Keratinocyte (primary cell): ENCODE measurements around the gene FGF21. TPM values are rescaled to one million over a fixed set of nuclear protein-coding genes. Genes with fewer than 3 reads are reported as not detected.

Experiments used
- DNase-seq: peaks from one replicate; pipeline ENCODE4 v3.0.0-alpha.2; 2011; ENCODE audit warnings: low read depth, missing footprints, low spot score
- FAIRE-seq: peaks from 2 replicates; lab custom pipeline; 2011; peaks lifted over from hg19 to GRCh38; lab: Jason Lieb, UNC
- H2AFZ ChIP-seq: 2 replicates; pipeline ENCODE4 v1.6.0; 2012; ENCODE audit warnings: low read length, control low read depth, inconsistent platforms; ENCODE audit not compliant: control insufficient read depth
- H3K27ac ChIP-seq: 2 replicates; pipeline ENCODE4 v1.5.1; 2011; ENCODE audit warnings: low read length; ENCODE audit not compliant: control insufficient read depth, insufficient read depth
- H3K27me3 ChIP-seq: 3 replicates; pipeline ENCODE4 v1.6.0; 2011; ENCODE audit warnings: low read length; ENCODE audit not compliant: control insufficient read depth, insufficient read depth; ENCODE audit errors: extremely low read depth
- H3K36me3 ChIP-seq, 2 experiments: 2 replicates in 1 of 2; 3 replicates in 1 of 2; pipeline ENCODE4 v1.5.1; 2011; ENCODE audit warnings: low read length in 2 of 2, mild to moderate bottlenecking in 1 of 2; ENCODE audit not compliant: control insufficient read depth in 2 of 2, insufficient read depth in 2 of 2; ENCODE audit errors: extremely low read depth in 1 of 2
- H3K4me1 ChIP-seq: 3 replicates; pipeline ENCODE4 v1.5.1; 2011; ENCODE audit warnings: low read length; ENCODE audit not compliant: control insufficient read depth, insufficient read depth; ENCODE audit errors: extremely low read depth
- H3K4me2 ChIP-seq: 3 replicates; pipeline ENCODE4 v1.6.0; 2011; ENCODE audit warnings: low read depth, low read length; ENCODE audit not compliant: control insufficient read depth, insufficient read depth; ENCODE audit errors: extremely low read depth
- H3K4me3 ChIP-seq, 3 experiments: fragments of 200-600 bp in 1 of 3; sonication (generic) in 1 of 3; 2 replicates in 2 of 3; 3 replicates in 1 of 3; pipeline ENCODE4 v1.5.1; 2011 to 2016; ENCODE audit warnings: low read length in 3 of 3, mild to moderate bottlenecking in 3 of 3, control low read depth in 2 of 3, inconsistent platforms in 1 of 3, low read depth in 1 of 3, mixed read lengths in 1 of 3, mixed run types in 1 of 3, moderate library complexity in 1 of 3; ENCODE audit not compliant: control insufficient read depth in 2 of 3, insufficient read depth in 2 of 3; ENCODE audit errors: extremely low read depth in 1 of 3
- H3K79me2 ChIP-seq: 2 replicates; pipeline ENCODE4 v1.6.0; 2012; ENCODE audit warnings: low read length; ENCODE audit not compliant: control insufficient read depth, insufficient read depth
- H3K9ac ChIP-seq: 3 replicates; pipeline ENCODE4 v1.6.0; 2011; ENCODE audit warnings: low read length; ENCODE audit not compliant: control insufficient read depth, insufficient read depth; ENCODE audit errors: extremely low read depth
- H3K9me1 ChIP-seq: 3 replicates; pipeline ENCODE4 v1.6.0; 2011; ENCODE audit warnings: low read length; ENCODE audit not compliant: control insufficient read depth, insufficient read depth; ENCODE audit errors: extremely low read depth
- H3K9me3 ChIP-seq: 2 replicates; pipeline ENCODE4 v1.5.1; 2012; ENCODE audit warnings: low read depth, low read length; ENCODE audit not compliant: control insufficient read depth
- H4K20me1 ChIP-seq: 3 replicates; pipeline ENCODE4 v1.6.0; 2011; ENCODE audit warnings: low read length; ENCODE audit not compliant: control insufficient read depth, insufficient read depth; ENCODE audit errors: extremely low read depth
- EZH2 ChIP-seq: IDR thresholded peaks from one replicate; pipeline ENCODE4 v1.6.1; 2012; ENCODE audit warnings: inconsistent platforms, mild to moderate bottlenecking, low read length, moderate library complexity
- dilution Hi-C: fragments of 300-500 bp; cut with MboI; formaldehyde crosslinking; loops from one replicate; pipeline ENCODE4 v1.7.0; 2020; ENCODE audit warnings: low sequenced_read_pairs; ENCODE audit not compliant: extremely low pct_ligation_motif_present
- polyA plus RNA-seq, 5 experiments: library from polyadenylated mRNA; depleted of rRNA in 3 of 5; stranded (reverse) in 3 of 5; stranded (forward) in 1 of 5; unstranded in 1 of 5; fragments of >200 nt; gene quantifications; 1 replicate in 1 of 5; 2 replicates in 3 of 5; 3 replicates in 1 of 5; pipeline versions ENCODE4 v1.2.1 to v1.2.3, GENCODE V29; 2011 to 2012; ENCODE audit warnings: missing spikeins in 2 of 5, low read depth in 1 of 5, low replicate concordance in 1 of 5
- TF ChIP-seq, protein P1 (sequence below), 3 experiments: IDR thresholded peaks in 1 of 3; conservative IDR thresholded peaks in 1 of 3; optimal IDR thresholded peaks in 1 of 3; 2 replicates in 2 of 3; 3 replicates in 1 of 3; pipeline versions ENCODE3 to v1.5.1; 2011; ENCODE audit warnings: low read length in 3 of 3, mild to moderate bottlenecking in 3 of 3, moderate library complexity in 2 of 3, control low read depth in 1 of 3, inconsistent platforms in 1 of 3; ENCODE audit not compliant: insufficient read depth in 2 of 3; ENCODE audit errors: extremely low read depth in 1 of 3

Gene FGF21
- polyA plus RNA-seq, 1 donor (not counting 4 experiments of a cell fraction or from before 2014, with no cell fraction given), result not detected

DNA sequence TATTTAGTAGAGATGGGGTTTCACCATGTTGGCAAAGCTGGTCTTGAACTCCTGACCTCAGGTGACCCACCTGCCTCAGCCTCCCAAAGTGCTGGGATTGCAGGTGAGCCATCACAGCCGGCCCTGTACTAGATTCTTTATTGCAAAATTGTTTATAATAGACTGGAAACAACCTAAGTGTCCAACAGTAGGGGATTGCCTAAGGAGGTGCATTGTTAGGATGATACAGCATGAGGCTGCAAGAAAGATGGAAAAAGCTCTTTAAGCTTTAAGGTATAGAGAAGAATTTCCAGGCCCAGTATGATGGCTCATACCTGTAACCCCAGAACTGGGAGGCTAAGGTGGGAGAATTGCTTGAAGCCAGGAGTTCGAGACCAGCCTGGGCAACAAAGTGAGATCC, 47.3 kb downstream of the FGF21 start:
- Histone ChIP-seq H3K27me3 (no peaks in the 10 kb centered on the region), H3K36me3 (peaks cover 3% of the 10 kb centered on the region in 2 experiments), H2AFZ (no peak overlapping the region), H3K4me1 (peaks cover 9% of the 10 kb centered on the region), H3K27ac (no peak overlapping the region), H3K4me3 (no peak overlapping the region), H3K9me1 (no peaks in the 10 kb centered on the region), H3K79me2 (no peaks in the 10 kb centered on the region), H4K20me1 (no peaks in the 10 kb centered on the region), H3K4me2 (no peak overlapping the region), H3K9ac (no peak overlapping the region), H3K9me3 (no peaks in the 10 kb centered on the region)
- dilution Hi-C loops, result no loop called here
- FAIRE-seq, result no peak
- DNase-seq, result no peak
- TF ChIP-seq EZH2, result no peak
- TF ChIP-seq, protein P1, sequence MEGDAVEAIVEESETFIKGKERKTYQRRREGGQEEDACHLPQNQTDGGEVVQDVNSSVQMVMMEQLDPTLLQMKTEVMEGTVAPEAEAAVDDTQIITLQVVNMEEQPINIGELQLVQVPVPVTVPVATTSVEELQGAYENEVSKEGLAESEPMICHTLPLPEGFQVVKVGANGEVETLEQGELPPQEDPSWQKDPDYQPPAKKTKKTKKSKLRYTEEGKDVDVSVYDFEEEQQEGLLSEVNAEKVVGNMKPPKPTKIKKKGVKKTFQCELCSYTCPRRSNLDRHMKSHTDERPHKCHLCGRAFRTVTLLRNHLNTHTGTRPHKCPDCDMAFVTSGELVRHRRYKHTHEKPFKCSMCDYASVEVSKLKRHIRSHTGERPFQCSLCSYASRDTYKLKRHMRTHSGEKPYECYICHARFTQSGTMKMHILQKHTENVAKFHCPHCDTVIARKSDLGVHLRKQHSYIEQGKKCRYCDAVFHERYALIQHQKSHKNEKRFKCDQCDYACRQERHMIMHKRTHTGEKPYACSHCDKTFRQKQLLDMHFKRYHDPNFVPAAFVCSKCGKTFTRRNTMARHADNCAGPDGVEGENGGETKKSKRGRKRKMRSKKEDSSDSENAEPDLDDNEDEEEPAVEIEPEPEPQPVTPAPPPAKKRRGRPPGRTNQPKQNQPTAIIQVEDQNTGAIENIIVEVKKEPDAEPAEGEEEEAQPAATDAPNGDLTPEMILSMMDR (optimal IDR thresholded peaks at IDR 0.05 in 1 of 3, IDR thresholded peaks at IDR 0.05 in 1 of 3, conservative IDR thresholded peaks at IDR 0.05 in 1 of 3; ENCODE audit: extremely low read depth in 1 of 3, insufficient read depth in 2 of 3, low read length in 3 of 3), result no peak

DNA sequence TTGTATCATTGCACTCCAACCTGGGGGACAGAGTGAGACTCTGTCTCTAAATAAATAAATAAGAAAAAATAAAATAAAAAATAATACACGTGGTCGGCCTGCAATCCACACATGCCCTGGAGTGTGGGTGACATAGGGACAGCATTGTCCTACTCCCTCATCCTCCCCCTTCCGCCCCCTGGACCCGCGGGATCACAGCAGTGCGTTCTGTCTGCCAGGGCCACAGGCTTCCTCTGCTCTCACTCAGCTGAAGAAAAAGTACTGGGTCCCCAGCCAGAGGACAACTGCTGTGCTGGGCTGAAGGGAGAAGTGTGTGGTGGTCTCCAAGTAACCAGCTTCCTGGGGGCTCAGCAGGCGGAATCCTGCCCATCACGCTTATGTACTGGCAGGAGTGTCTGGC, 49.2 kb downstream of the FGF21 start:
- H3K27ac ChIP-seq, result no peak overlapping the region
- peaks cover 1% of the 10 kb centered on the region for H3K4me1 ChIP-seq
- dilution Hi-C loops, result no loop called here
- no peaks in the 10 kb centered on the region for H3K79me2 ChIP-seq
- FAIRE-seq (no peak), DNase-seq (no peak)
- no peak overlapping the region for H2AFZ ChIP-seq
- TF ChIP-seq EZH2, result no peak
- TF ChIP-seq, protein P1 (optimal IDR thresholded peaks at IDR 0.05 in 1 of 3, IDR thresholded peaks at IDR 0.05 in 1 of 3, conservative IDR thresholded peaks at IDR 0.05 in 1 of 3; ENCODE audit: extremely low read depth in 1 of 3, insufficient read depth in 2 of 3, low read length in 3 of 3), result no peak
- no peak overlapping the region for H3K4me2 ChIP-seq
- H3K27me3 ChIP-seq, result no peaks in the 10 kb centered on the region
- no peak overlapping the region for H3K9ac ChIP-seq
- no peaks in the 10 kb centered on the region for H3K9me3 ChIP-seq
- no peaks in the 10 kb centered on the region for H4K20me1 ChIP-seq
- H3K4me3 ChIP-seq, result no peak overlapping the region
- H3K9me1 ChIP-seq, result no peaks in the 10 kb centered on the region
- peaks cover 3% of the 10 kb centered on the region in 2 experiments for H3K36me3 ChIP-seq
